DND-41 (cell line): ENCODE measurements around the gene RAD18.

ENCODE experiments used
- CTCF ChIP-seq: IDR thresholded peaks from 2 replicates; pipeline ENCODE4 v1.5.1; 2012; ENCODE audit warnings: borderline replicate concordance, low read length, moderate library complexity, mild to moderate bottlenecking; ENCODE audit not compliant: poor library complexity, severe bottlenecking; ENCODE audit errors: extremely low read depth
- EZH2 ChIP-seq: IDR thresholded peaks from 3 replicates; pipeline ENCODE4 v1.6.1; 2012; ENCODE audit warnings: borderline replicate concordance, low read depth, mild to moderate bottlenecking, moderate library complexity, low read length, inconsistent platforms; ENCODE audit not compliant: severe bottlenecking

- no peak for TF ChIP-seq CTCF
- TF ChIP-seq EZH2 = no peak
Observed at GRCh38 chr3:8827641-8828040, 135.6 kb downstream of the RAD18 start.
